Hepatocyte (in vitro differentiated cells): ENCODE data around the gene TRAPPC14. TPM values are rescaled to one million over a fixed set of nuclear protein-coding genes. Genes with fewer than 3 reads are reported as not detected.
"Not testable (repeated sequence)": the region's sequence is repeated elsewhere in the genome, so short reads cannot be mapped to it uniquely, and the experiment has no call there.

Experiments
- DNase-seq: peaks from one replicate; pipeline ENCODE4 v3.0.0-alpha.2; 2016; ENCODE audit warnings: low spot score
- H2AFZ ChIP-seq: fragments of 200-600 bp; sonication (generic); 2 replicates; pipeline ENCODE4 v1.6.0; 2016; ENCODE audit warnings: antibody characterized with exemption, mild to moderate bottlenecking
- H3K27ac ChIP-seq: fragments of 200-600 bp; sonication (generic); 2 replicates; pipeline ENCODE4 v1.5.1; 2016; ENCODE audit warnings: mild to moderate bottlenecking
- H3K27me3 ChIP-seq: fragments of 200-600 bp; sonication (generic); 2 replicates; pipeline ENCODE4 v1.6.1; 2016
- H3K36me3 ChIP-seq: fragments of 200-600 bp; sonication (generic); replicated peaks from 2 replicates; pipeline ENCODE4 v1.5.1; 2016; ENCODE audit warnings: low read depth; ENCODE audit not compliant: insufficient read depth
- H3K4me1 ChIP-seq: fragments of 200-600 bp; sonication (generic); 2 replicates; pipeline ENCODE4 v1.5.1; 2016; ENCODE audit warnings: mild to moderate bottlenecking, moderate library complexity; ENCODE audit not compliant: insufficient read depth
- H3K4me2 ChIP-seq: fragments of 200-600 bp; sonication (generic); 2 replicates; pipeline ENCODE4 v1.6.0; 2016
- H3K4me3 ChIP-seq: fragments of 200-600 bp; sonication (generic); 2 replicates; pipeline ENCODE4 v1.5.1; 2016; ENCODE audit warnings: mild to moderate bottlenecking
- H3K79me2 ChIP-seq: fragments of 200-600 bp; sonication (generic); 2 replicates; pipeline ENCODE4 v1.6.0; 2017; ENCODE audit warnings: mild to moderate bottlenecking
- H3K9me2 ChIP-seq: fragments of 200-600 bp; sonication (generic); replicated peaks from 2 replicates; pipeline ENCODE4 v1.6.0; 2017; ENCODE audit warnings: mild to moderate bottlenecking; ENCODE audit not compliant: insufficient read depth
- H3K9me3 ChIP-seq: fragments of 200-600 bp; sonication (generic); 2 replicates; pipeline ENCODE4 v1.5.1; 2016; ENCODE audit warnings: low read depth, mild to moderate bottlenecking
- H4K20me1 ChIP-seq: fragments of 200-600 bp; sonication (generic); 2 replicates; pipeline ENCODE4 v1.6.0; 2016; ENCODE audit warnings: mild to moderate bottlenecking; ENCODE audit not compliant: insufficient read depth, poor library complexity, severe bottlenecking
- CTCF ChIP-seq: fragments of 200-600 bp; sonication (generic); IDR thresholded peaks from 2 replicates; pipeline ENCODE4 v1.5.1; 2016; ENCODE audit warnings: antibody characterized with exemption, mild to moderate bottlenecking; ENCODE audit not compliant: poor library complexity
- EZH2 ChIP-seq: fragments of 200-600 bp; sonication (generic); IDR thresholded peaks from 2 replicates; pipeline ENCODE4 v1.6.1; 2016; ENCODE audit warnings: antibody characterized with exemption, mild to moderate bottlenecking, borderline replicate concordance
- EZH2phosphoT487 ChIP-seq: fragments of 200-600 bp; sonication (generic); IDR thresholded peaks from one replicate; pipeline ENCODE4 v1.6.1; 2018; ENCODE audit warnings: antibody characterized with exemption, mild to moderate bottlenecking, low read depth, moderate library complexity; ENCODE audit not compliant: unreplicated experiment, severe bottlenecking
- WGBS: methylation state at CpG from one replicate; pipeline ENCODE4 v1.1.6; 2016; ENCODE audit warnings: low lambda C conversion rate; ENCODE audit errors: missing lambda C conversion rate; 5-methylcytosine and 5-hydroxymethylcytosine counted together
- polyA plus RNA-seq: library from polyadenylated mRNA; unstranded; fragments of >200 nt; fragmentation: Nextera tagmentation; extraction: Ambion mirVana; gene quantifications from 2 replicates; pipeline ENCODE4 v1.2.1, GENCODE V29; 2016
- total RNA-seq: library from RNA; depleted of rRNA; stranded (reverse); fragments of >200 nt; gene quantifications from 2 replicates; pipeline ENCODE4 v1.2.3, GENCODE V29; 2014

Gene TRAPPC14
- total and polyA plus RNA-seq, 2 experiments from 2014 or later = 14.7 to 18.5 TPM

- H3K9me2 ChIP-seq = no peaks in the 10 kb centered on the region
- no peak overlapping the region for H2AFZ ChIP-seq
- TF ChIP-seq CTCF = no peak
- no peak for TF ChIP-seq EZH2phosphoT487
- TF ChIP-seq EZH2 = no peak
- H3K4me1 ChIP-seq = no peaks in the 10 kb centered on the region
- no peaks in the 10 kb centered on the region for H3K36me3 ChIP-seq
- no peak overlapping the region for H3K27ac ChIP-seq
- no peak overlapping the region for H3K4me3 ChIP-seq
- H3K27me3 ChIP-seq = peaks cover 3% of the 10 kb centered on the region
- H3K79me2 ChIP-seq = no peaks in the 10 kb centered on the region
- no peak for DNase-seq
- 96% methylated on average over 10 of the region's 10 CpGs for WGBS
- no peaks in the 10 kb centered on the region for H3K9me3 ChIP-seq
- H3K4me2 ChIP-seq = no peak overlapping the region
- H4K20me1 ChIP-seq = no peaks in the 10 kb centered on the region
Measured at GRCh38 chr7:100198266-100198665, 39.7 kb upstream of the TRAPPC14 start.

GRCh38 chr7:100195901-100196322 is 37.4 kb upstream of the TRAPPC14 start:
- H3K9me2 ChIP-seq, H2AFZ ChIP-seq, H4K20me1 ChIP-seq, H3K27me3 ChIP-seq, H3K4me1 ChIP-seq, H3K4me2 ChIP-seq, H3K9me3 ChIP-seq, H3K36me3 ChIP-seq, H3K27ac ChIP-seq, H3K79me2 ChIP-seq, H3K4me3 ChIP-seq, DNase-seq: not testable (repeated sequence)
- 98% methylated on average over 6 of the region's 6 CpGs for WGBS

GRCh38 chr7:100195222-100195621 is 36.7 kb upstream of the TRAPPC14 start:
- TF ChIP-seq CTCF (no peak), EZH2phosphoT487 (no peak), EZH2 (no peak)
- no peaks in the 10 kb centered on the region for H3K79me2 ChIP-seq
- no peak overlapping the region for H3K27ac ChIP-seq
- no peaks in the 10 kb centered on the region for H3K4me1 ChIP-seq
- no peaks in the 10 kb centered on the region for H4K20me1 ChIP-seq
- H2AFZ ChIP-seq = no peak overlapping the region
- H3K36me3 ChIP-seq = no peaks in the 10 kb centered on the region
- H3K4me2 ChIP-seq = no peak overlapping the region
- no peak overlapping the region for H3K4me3 ChIP-seq
- no peaks in the 10 kb centered on the region for H3K9me2 ChIP-seq
- no peaks in the 10 kb centered on the region for H3K9me3 ChIP-seq
- DNase-seq = no peak
- WGBS = 82% methylated on average over 2 of the region's 2 CpGs
- no peaks in the 10 kb centered on the region for H3K27me3 ChIP-seq

- H3K4me2 ChIP-seq = no peak overlapping the region
- no peak overlapping the region for H3K4me3 ChIP-seq
- no peaks in the 10 kb centered on the region for H3K9me3 ChIP-seq
- DNase-seq = no peak
- no peaks in the 10 kb centered on the region for H3K36me3 ChIP-seq
- H3K27me3 ChIP-seq = no peaks in the 10 kb centered on the region
- WGBS = 93% methylated on average over 3 of the region's 3 CpGs
- no peak for TF ChIP-seq CTCF
- TF ChIP-seq EZH2 = no peak
- H4K20me1 ChIP-seq = no peaks in the 10 kb centered on the region
- no peak overlapping the region for H3K27ac ChIP-seq
- H3K4me1 ChIP-seq = no peaks in the 10 kb centered on the region
- H3K79me2 ChIP-seq = no peaks in the 10 kb centered on the region
- H3K9me2 ChIP-seq = no peaks in the 10 kb centered on the region
- H2AFZ ChIP-seq = no peak overlapping the region
Measured at GRCh38 chr7:100192969-100193368, 34.4 kb upstream of the TRAPPC14 start.

GRCh38 chr7:100192281-100192862 is 33.8 kb upstream of the TRAPPC14 start:
- not testable (repeated sequence) for DNase-seq, H3K4me3 ChIP-seq, H3K4me2 ChIP-seq, H3K79me2 ChIP-seq, H3K27ac ChIP-seq, H3K4me1 ChIP-seq, H3K9me2 ChIP-seq, H2AFZ ChIP-seq, H3K36me3 ChIP-seq, H4K20me1 ChIP-seq, H3K9me3 ChIP-seq, H3K27me3 ChIP-seq
- 96% methylated on average over 6 of the region's 6 CpGs for WGBS
